Stomach (tissue), 4 donors: Measurements from ENCODE around the gene ZNF689.

Experiments used
- POLR2AphosphoS5 ChIP-seq, 3 donors: sonication (generic); formaldehyde crosslinking; IDR thresholded peaks; one replicate each; pipeline ENCODE4 v1.6.1; 2016; ENCODE audit warnings: antibody characterized with exemption in 3 of 3
- TF ChIP-seq, protein P1 (sequence below), 7 experiments: fragments of 450-650 bp in 4 of 7; fragments of 200-600 bp in 3 of 7; sonication (generic) in 3 of 7; IDR thresholded peaks; one replicate each; pipeline ENCODE4 v1.5.1; 2016 to 2019; ENCODE audit warnings: antibody characterized with exemption in 7 of 7, control low read depth in 2 of 7, mild to moderate bottlenecking in 1 of 7

GRCh38 chr16:30601966-30602365 lies 8.2 kb downstream of the ZNF689 start:
- TF ChIP-seq, protein P1, sequence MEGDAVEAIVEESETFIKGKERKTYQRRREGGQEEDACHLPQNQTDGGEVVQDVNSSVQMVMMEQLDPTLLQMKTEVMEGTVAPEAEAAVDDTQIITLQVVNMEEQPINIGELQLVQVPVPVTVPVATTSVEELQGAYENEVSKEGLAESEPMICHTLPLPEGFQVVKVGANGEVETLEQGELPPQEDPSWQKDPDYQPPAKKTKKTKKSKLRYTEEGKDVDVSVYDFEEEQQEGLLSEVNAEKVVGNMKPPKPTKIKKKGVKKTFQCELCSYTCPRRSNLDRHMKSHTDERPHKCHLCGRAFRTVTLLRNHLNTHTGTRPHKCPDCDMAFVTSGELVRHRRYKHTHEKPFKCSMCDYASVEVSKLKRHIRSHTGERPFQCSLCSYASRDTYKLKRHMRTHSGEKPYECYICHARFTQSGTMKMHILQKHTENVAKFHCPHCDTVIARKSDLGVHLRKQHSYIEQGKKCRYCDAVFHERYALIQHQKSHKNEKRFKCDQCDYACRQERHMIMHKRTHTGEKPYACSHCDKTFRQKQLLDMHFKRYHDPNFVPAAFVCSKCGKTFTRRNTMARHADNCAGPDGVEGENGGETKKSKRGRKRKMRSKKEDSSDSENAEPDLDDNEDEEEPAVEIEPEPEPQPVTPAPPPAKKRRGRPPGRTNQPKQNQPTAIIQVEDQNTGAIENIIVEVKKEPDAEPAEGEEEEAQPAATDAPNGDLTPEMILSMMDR (IDR thresholded peaks at IDR 0.05), result no peak
- no peak for TF ChIP-seq POLR2AphosphoS5 (IDR thresholded peaks at IDR 0.05)
